ENCODE measurements around the gene DNASE1L3. TPM values are rescaled to one million over a fixed set of nuclear protein-coding genes. Genes with fewer than 3 reads are reported as not detected.

Gene DNASE1L3
- total and polyA plus RNA-seq, 2 donors (not counting 3 experiments of a cell fraction or from before 2014, with no cell fraction given) = 0.95 to 1.3 TPM

- H3K79me2 ChIP-seq (ENCODE audit: control insufficient read depth, insufficient read depth, low read length) = peaks cover 16% of the 10 kb centered on the region
- H3K4me2 ChIP-seq (ENCODE audit: insufficient read depth, low read length) = no peak overlapping the region
- intact Hi-C loops (cut with micrococcal nuclease) (no loop called here), dilution Hi-C loops (cut with MboI; ENCODE audit: extremely low pct_ligation_motif_present, low sequenced_read_pairs) (no loop called here)
- FAIRE-seq (no peak), DNase-seq (ENCODE audit: low read depth, low spot score) (no peak)
- no peaks in the 10 kb centered on the region for H3K9me1 ChIP-seq (replicated peaks; ENCODE audit: control insufficient read depth, extremely low read depth, insufficient read depth, low read length)
- H3K9me3 ChIP-seq (replicated peaks; ENCODE audit: control insufficient read depth, insufficient read depth, low read length) = no peaks in the 10 kb centered on the region
- H3K27me3 ChIP-seq (ENCODE audit: control insufficient read depth in 2 of 2, insufficient read depth in 2 of 2, low read length in 2 of 2) = no peaks in the 10 kb centered on the region
- H3K36me3 ChIP-seq (ENCODE audit: control insufficient read depth in 2 of 2, extremely low read depth in 1 of 2, insufficient read depth in 2 of 2, low read length in 2 of 2) = peaks cover 69 to 81% of the 10 kb centered on the region in 2 experiments
- no TSS peak for BruUV-seq (replicated peaks)
- no peak overlapping the region for H3K27ac ChIP-seq (ENCODE audit: insufficient read depth, low read depth, low read length)
- no peak overlapping the region for H3K4me3 ChIP-seq (replicated peaks in 1 of 3; ENCODE audit: insufficient read depth in 1 of 3, low read depth in 1 of 3, low read length in 3 of 3)
- H2AFZ ChIP-seq (ENCODE audit: low read depth, low read length) = no peak overlapping the region
- H3K4me1 ChIP-seq (ENCODE audit: control insufficient read depth, extremely low read depth, insufficient read depth, low read length) = no peaks in the 10 kb centered on the region
- ChIA-PET POLR2A (no interaction called here), CTCF (interaction anchor here (0.9 kb wide), 1 partner anchor 181 kb away, joined by 3 read pairs; no protein-coding TSS in a partner anchor)
- TF ChIP-seq JUN (IDR thresholded peaks at IDR 0.05; ENCODE audit: borderline replicate concordance, insufficient read depth, insufficient read length, low read depth) (no peak), MAX (IDR thresholded peaks at IDR 0.05; ENCODE audit: insufficient read depth, insufficient read length) (no peak)
- no peaks in the 10 kb centered on the region for H4K20me1 ChIP-seq (replicated peaks; ENCODE audit: control insufficient read depth, extremely low read depth, insufficient read depth, low read length)
- H3K9ac ChIP-seq (replicated peaks; ENCODE audit: extremely low read depth, insufficient read depth, low read length) = no peak overlapping the region
Observed at GRCh38 chr3:58143417-58144055, 67.2 kb downstream of the DNASE1L3 start.

Other genes with a start within 250 kb of the DNASE1L3 start
- 595 and 670 TPM in 2 replicates for gene FLNB, start 202.6 kb downstream of the DNASE1L3 start, total RNA-seq
- 479 and 516 TPM in 2 replicates for gene FLNB, start 202.6 kb downstream of the DNASE1L3 start, polyA plus RNA-seq
- gene ABHD6, start 26.8 kb upstream of the DNASE1L3 start, total RNA-seq = 5.4 and 5.8 TPM in 2 replicates
- 7.5 and 8.3 TPM in 2 replicates for gene ABHD6, start 26.8 kb upstream of the DNASE1L3 start, polyA plus RNA-seq
- gene RPP14, start 95.3 kb upstream of the DNASE1L3 start, total RNA-seq = 18.1 and 21.3 TPM in 2 replicates
- gene RPP14, start 95.3 kb upstream of the DNASE1L3 start, polyA plus RNA-seq = 9.6 and 11.9 TPM in 2 replicates
- 10.0 and 10.3 TPM in 2 replicates for gene HTD2, start 95.5 kb upstream of the DNASE1L3 start, total RNA-seq
- 4.5 and 8.2 TPM in 2 replicates for gene HTD2, start 95.5 kb upstream of the DNASE1L3 start, polyA plus RNA-seq
- gene PXK, start 121.9 kb upstream of the DNASE1L3 start, total RNA-seq = 11.1 and 14.6 TPM in 2 replicates
- 8.4 and 11.3 TPM in 2 replicates for gene PXK, start 121.9 kb upstream of the DNASE1L3 start, polyA plus RNA-seq
- 59.3 and 60.8 TPM in 2 replicates for gene PDHB, start 222.9 kb upstream of the DNASE1L3 start, total RNA-seq
- 40.7 and 50.8 TPM in 2 replicates for gene PDHB, start 222.9 kb upstream of the DNASE1L3 start, polyA plus RNA-seq

Data from endothelial cell of umbilical vein (primary cell).